GM19193 (cell line): Measurements from ENCODE around the gene TMEM225B.

Source experiments
- POLR2A ChIP-seq: IDR thresholded peaks from 4 replicates; pipeline ENCODE4 v1.6.1; 2011; ENCODE audit not compliant: insufficient read depth, insufficient read length; ENCODE audit errors: extremely low read depth

TMEM225B gene

DNA sequence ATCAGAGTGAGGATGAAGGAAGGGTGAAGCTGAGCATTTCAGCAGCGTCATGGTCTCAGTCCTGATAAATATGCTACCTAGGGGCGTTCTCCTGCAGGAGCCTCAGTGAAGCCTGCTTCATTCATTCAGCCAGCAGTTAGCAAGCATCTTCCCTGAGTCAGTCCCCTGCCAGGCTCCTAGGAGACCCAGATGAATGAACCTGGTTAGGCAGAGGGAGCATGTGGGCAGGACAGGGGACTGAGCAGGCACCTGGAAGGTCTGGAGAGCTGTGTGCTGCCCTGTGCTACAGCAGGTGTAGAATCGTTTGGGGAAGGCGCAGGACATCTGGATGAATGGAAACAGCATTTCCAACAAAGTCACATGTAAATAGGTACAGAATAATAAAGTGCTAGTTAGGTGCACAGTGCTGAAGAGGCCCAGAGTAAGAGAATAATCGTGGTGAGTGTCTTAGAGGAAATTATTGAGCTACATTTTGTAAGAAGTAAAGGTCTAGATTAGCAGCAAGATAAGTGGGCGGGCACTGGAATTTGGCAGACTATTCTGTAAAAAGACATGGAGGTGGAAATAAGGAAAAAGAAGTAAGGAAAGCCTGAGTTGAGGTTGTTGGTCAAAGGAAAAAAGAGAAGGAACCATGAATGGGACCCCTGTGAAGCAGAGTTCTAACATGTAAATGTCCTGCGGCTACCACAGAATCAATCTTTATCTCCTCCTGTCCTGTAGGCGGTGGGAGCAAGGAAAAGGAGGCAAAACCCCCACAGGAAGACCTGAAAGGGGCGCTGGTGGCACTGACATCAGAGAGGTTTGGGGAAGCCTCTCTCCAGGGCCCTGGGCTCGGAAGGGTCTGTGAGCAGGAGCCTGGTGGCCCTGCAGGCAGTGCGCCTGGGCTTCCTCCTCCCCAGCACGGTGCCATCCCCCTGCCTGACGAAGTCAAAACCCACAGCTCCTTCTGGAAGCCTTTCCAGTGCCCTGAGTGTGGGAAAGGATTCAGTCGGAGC, 30.7 kb downstream of the TMEM225B start:
- TF ChIP-seq POLR2A, result no peak

GRCh38 chr7:99629643-99630042, 31.6 kb downstream of the TMEM225B start:
- TF ChIP-seq POLR2A, result no peak

GRCh38 chr7:99631295-99632109, 33.4 kb downstream of the TMEM225B start:
- no peak for TF ChIP-seq POLR2A

DNA sequence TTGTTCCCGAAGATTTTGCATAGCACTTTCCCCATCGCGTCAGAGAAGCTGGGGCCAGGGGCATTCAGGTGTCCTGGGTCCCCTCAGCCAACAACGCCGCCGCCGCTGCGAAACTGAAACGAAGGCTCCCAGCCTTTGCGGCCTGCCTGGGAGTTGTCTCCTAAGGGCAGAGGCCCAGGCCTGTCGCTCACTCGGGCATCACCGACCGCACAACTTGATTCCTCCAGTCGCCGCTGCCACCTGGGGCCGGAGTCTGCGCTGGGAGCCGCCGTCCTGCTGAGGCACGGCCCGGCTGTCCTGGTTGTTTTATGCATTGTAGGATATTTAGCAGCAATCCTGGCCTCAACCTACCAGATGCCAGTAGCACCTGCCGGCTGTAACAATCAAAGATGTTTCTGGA, 40.7 kb downstream of the TMEM225B start:
- TF ChIP-seq POLR2A, result no peak

- TF ChIP-seq POLR2A, result no peak
These were observed 41.2 kb downstream of the TMEM225B start for GRCh38 chr7:99639267-99639666.

DNA sequence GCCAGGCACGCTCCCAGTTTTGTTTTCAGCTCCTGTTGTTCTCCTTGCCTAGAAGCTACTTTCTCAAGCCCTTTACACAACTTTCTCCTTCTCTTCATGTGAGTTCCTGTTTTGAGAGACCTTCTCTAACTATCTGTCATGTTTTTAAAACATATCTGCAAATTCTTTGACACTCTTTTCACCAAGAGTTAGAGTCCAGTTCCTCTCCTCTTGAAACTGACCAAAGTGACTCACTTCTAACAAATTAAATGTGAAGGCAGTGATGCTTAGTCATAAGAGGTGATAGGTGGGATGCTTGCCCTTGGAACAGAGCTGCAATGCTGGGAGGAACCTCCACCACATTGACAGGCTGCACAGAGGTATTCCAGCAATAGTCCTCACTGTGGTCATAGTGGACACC, 44.0 kb downstream of the TMEM225B start:
- TF ChIP-seq POLR2A, result no peak

DNA sequence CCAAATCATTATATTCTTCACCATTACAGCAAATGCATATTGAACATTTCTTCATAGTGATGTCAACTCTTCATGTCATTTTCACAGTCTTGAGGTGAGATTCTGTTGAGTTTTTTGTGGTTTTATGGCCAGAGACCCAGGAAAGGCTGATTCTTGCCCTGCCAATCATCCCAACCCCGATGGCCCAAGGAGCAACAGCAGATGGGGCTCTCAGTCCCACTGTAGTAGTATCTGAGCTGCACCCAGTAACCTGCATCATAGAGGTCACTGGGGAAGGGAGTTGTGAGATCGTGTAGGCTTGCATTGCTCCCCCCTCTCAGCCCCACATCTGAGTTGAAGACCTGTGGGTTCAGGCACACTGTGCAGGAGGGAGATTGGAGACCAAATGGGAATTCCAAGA, 45.4 kb downstream of the TMEM225B start:
- TF ChIP-seq POLR2A, result no peak

DNA sequence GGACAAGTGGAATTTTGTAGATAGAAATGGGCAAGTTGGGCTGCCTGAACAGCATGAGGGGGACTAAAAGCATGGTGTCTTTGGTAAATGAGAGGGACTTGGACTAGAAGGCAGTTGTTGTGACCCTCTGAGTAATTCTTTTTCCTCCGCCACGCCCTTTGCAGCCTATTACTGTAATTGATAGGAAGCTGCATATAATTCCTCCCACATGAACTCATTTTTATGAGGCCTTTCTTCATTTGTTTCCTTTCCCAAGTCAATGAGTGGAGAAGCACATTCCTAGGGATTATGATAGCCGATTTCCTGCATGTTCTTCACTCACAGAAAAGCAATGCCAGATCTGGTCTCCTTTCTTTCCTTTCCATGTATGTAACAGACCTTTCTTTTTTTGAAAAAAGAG, 46.4 kb downstream of the TMEM225B start:
- TF ChIP-seq POLR2A, result no peak

- no peak for TF ChIP-seq POLR2A
These were observed 47.5 kb downstream of the TMEM225B start for GRCh38 chr7:99645590-99645989.

GRCh38 chr7:99648843-99649242, 50.8 kb downstream of the TMEM225B start:
- TF ChIP-seq POLR2A, result no peak

GRCh38 chr7:99651290-99651689, 53.2 kb downstream of the TMEM225B start:
- no peak for TF ChIP-seq POLR2A

DNA sequence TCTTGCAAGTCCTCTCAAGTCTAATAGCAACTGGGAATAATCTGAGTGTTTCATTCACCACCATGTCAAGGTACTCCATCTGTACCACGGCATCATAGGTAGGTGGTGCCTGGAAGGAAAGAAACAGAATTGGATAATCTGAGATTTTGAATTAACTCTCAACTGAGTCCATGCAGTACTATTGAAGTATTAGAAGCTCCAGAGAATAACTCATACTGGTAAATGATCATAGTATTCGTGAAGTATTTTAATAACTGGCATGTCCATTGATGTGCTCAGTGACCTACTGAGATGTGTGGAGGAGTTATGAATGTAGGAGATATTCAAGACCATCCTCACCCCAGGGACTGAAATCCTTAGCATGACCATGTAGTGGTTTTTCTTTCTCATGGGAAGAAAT, 54.6 kb downstream of the TMEM225B start:
- TF ChIP-seq POLR2A, result no peak

- no peak for TF ChIP-seq POLR2A
These were observed 55.7 kb downstream of the TMEM225B start for GRCh38 chr7:99653754-99654153.
